ENCODE results near the gene CYP2W1.
A peak's percentile ranks its signal among the peaks of the same experiment; 100 is the strongest.

Gene CYP2W1, protein sequence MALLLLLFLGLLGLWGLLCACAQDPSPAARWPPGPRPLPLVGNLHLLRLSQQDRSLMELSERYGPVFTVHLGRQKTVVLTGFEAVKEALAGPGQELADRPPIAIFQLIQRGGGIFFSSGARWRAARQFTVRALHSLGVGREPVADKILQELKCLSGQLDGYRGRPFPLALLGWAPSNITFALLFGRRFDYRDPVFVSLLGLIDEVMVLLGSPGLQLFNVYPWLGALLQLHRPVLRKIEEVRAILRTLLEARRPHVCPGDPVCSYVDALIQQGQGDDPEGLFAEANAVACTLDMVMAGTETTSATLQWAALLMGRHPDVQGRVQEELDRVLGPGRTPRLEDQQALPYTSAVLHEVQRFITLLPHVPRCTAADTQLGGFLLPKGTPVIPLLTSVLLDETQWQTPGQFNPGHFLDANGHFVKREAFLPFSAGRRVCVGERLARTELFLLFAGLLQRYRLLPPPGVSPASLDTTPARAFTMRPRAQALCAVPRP

DNA sequence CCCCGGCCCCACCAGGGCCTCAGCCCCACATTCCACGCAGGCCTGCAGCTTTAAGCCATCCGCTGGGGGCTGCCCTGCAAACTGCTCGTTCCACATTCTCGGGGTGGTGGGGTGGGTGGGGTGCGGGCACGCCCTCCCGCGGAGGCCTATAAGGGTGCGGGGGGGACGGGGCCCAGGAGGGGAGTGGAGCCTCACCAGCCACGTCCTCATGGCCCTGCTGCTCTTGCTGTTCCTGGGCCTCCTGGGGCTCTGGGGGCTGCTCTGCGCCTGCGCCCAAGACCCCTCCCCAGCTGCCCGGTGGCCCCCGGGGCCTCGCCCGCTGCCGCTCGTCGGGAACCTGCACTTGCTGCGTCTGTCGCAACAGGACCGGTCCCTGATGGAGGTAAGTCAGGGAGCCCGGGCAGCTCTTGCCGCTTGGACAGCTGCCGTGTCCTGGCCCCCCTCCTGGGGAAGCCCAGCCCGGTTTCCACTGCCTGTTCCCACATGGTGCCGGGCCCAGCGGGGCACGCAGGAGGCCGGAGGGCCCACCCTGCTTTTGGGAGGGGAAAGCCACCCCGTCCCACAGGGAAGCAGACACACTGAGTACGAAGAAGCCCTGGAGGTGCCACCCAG is at the start of gene CYP2W1:
Gene CYP2W1 (plus strand): TSS at position 178 of the 612 bp plus-strand sequence. CDS start 31 bp downstream, at position 209.
- H3K4me3 ChIP-seq (ENCODE audit: low read depth, low read length) = no peak within 1 kb of the TSS
- TF ChIP-seq, protein P1, sequence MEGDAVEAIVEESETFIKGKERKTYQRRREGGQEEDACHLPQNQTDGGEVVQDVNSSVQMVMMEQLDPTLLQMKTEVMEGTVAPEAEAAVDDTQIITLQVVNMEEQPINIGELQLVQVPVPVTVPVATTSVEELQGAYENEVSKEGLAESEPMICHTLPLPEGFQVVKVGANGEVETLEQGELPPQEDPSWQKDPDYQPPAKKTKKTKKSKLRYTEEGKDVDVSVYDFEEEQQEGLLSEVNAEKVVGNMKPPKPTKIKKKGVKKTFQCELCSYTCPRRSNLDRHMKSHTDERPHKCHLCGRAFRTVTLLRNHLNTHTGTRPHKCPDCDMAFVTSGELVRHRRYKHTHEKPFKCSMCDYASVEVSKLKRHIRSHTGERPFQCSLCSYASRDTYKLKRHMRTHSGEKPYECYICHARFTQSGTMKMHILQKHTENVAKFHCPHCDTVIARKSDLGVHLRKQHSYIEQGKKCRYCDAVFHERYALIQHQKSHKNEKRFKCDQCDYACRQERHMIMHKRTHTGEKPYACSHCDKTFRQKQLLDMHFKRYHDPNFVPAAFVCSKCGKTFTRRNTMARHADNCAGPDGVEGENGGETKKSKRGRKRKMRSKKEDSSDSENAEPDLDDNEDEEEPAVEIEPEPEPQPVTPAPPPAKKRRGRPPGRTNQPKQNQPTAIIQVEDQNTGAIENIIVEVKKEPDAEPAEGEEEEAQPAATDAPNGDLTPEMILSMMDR (conservative IDR thresholded peaks at IDR 0.05; ENCODE audit: low read depth, low read length) = no peak
- DNase-seq (ENCODE audit: low read depth) = no peak

DNA sequence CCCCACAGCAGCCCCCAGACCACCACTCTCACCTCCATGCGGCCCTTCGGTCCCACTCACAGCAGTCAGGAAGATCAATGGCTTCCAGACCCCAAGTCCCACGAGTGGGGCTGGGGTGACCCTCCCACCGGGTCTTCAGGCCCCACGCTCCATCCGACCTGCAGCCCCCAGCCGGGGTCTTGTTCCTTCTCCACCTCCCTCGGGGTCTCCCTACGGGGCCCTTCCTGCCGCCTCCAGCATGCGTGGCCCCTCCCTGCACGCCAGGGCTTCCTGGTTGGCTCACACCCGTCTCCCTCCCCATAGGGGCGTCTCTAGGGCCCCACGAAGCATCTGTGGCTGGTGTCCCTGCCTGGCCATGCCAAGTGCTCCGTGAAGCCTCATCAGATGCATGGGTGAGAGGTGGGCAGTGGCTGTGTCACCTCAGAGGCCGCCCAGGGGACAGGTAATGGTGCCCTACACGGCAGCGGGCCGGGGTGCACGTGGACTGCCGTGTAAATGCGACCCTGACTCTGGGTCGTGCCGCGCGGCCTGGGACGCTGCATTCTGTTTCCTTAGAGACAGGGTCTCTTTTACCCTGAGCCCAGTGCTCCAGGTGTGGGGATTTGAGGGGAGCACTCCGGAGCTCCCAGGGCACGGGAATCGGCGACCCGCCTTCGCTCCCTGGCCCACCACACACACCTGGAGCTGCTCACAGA is 48.4 kb upstream of the CYP2W1 start:
- TF ChIP-seq, protein P1 (conservative IDR thresholded peaks at IDR 0.05; ENCODE audit: low read depth, low read length) = no peak
- H3K4me3 ChIP-seq (ENCODE audit: low read depth, low read length) = no peak overlapping the region

DNA sequence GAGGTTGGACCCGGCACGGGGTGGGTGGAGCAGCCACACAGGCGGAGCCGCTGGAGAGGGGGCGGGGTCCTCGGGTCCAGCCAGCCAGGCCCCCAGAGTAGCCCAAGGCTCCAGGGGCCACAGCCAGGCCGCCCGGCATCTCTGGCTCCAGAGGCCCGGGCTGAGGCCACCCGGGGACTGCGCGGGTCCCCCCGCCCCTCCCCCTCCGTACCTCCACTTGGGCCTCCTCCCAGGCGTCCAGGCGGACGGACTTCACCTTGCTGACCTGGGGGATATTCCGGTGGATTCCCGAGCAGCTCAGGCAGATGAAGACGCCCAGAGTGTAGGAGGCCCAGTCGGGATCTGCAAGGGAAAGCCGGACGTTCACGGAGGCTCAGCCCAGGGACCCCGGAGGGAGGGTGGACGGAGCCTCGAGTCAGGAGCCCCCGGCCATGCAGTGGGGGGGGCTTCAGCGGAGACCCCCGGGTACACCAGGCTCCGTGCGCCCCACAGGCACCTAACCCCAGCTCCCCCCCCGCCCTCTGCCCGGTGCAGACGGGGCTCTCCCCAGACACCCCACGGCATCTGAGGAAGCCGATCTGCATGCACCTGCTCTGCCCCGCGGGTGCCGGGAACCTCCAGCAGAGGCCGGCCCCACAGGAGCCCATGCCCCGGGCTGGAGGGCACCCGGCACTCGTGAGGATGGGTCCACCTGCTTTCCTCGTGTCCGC is 47.7 kb upstream of the CYP2W1 start:
- H3K4me3 ChIP-seq (ENCODE audit: low read depth, low read length) = no peak overlapping the region
- TF ChIP-seq, protein P1 (conservative IDR thresholded peaks at IDR 0.05; ENCODE audit: low read depth, low read length) = no peak
- DNase-seq (ENCODE audit: low read depth) = no peak

More for the DNA sequence above, 48.4 kb upstream of the CYP2W1 start:
- DNase-seq (ENCODE audit: low read depth) = no peak

DNA sequence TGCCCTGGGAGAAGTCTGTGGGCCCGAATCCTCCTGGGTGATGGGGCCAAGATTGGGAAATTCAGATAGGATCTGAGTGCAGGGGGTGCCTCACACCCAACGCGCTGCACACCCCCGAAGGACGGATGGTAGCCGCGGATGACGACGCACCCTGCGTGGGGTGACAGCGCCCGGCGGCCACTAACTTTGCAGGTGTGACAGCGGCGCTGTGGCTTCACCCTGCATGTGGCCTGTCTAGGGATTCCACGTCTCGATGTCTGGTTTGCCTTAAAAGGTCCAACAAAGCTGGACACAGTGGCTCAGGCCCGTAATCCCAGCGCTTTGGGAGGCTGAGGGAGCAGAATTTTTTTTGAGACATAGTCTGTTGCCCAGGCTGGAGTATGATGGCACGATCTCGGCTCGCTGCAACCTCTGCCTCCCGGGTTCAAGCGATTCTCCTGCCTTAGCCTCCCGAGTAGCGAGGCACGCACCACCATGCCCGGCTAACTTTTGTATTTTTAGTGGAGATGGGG is 47.1 kb upstream of the CYP2W1 start:
- H3K4me3 ChIP-seq (ENCODE audit: low read depth, low read length) = no peak overlapping the region
- TF ChIP-seq, protein P1 (conservative IDR thresholded peaks at IDR 0.05; ENCODE audit: low read depth, low read length) = no peak
- no peak for DNase-seq (ENCODE audit: low read depth)

DNA sequence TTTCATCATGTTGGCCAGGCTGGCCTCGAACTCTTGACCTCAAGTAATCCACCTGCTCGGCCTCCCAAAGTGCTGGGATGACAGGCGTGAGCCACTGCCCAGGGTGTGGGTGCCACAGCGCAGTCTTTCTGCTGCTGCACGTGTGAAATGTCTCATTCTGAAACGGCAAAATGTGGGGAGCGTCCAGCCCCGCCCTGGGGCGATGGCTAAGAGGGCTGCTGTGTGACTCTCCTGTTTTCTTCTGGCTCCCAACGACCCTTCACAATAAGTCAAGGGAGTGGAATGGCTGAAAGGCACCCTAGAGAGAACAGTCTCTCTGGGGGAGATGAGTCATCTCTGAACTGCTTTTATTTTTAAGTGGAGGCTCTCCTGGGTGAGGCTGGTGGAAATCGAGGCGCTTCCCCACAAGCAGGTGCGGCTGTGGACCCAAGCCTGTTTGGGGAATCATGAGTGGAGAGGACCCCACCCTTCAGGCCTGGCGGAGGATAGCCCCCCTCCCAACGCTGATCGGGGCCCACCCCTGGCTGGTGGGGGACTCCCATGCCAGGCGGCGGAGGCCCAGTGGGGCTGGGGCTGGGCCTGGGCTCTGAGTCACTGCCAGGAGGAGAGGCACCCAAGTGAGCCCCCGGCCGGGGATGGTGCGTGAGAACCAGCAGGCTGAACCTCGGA is 46.5 kb upstream of the CYP2W1 start:
- peak; percentile 68 for DNase-seq (ENCODE audit: low read depth)
- H3K4me3 ChIP-seq (ENCODE audit: low read depth, low read length) = no peak overlapping the region
- TF ChIP-seq, protein P1 (conservative IDR thresholded peaks at IDR 0.05; ENCODE audit: low read depth, low read length) = no peak
